H9 (cell line): ENCODE measurements around the gene CACNA2D4. TPM values are rescaled to one million over a fixed set of nuclear protein-coding genes. Genes with fewer than 3 reads are reported as not detected.

Source experiments
- DNase-seq: peaks from one replicate; pipeline ENCODE4 v3.0.0-alpha.2; 2017
- H2AFZ ChIP-seq: one replicate; pipeline ENCODE4 v1.6.1; 2013; ENCODE audit warnings: mild to moderate bottlenecking, low read length, control low read depth, moderate library complexity
- H2AK5ac ChIP-seq: 2 replicates; pipeline ENCODE4 v1.6.1; 2013; ENCODE audit warnings: low read length, control low read depth, mixed read lengths; ENCODE audit not compliant: insufficient read length
- H2BK120ac ChIP-seq: one replicate; pipeline ENCODE4 v1.6.1; 2013; ENCODE audit warnings: low read depth, mild to moderate bottlenecking, low read length, control low read depth, inconsistent platforms; ENCODE audit not compliant: poor library complexity, severe bottlenecking
- H2BK12ac ChIP-seq: 2 replicates; pipeline ENCODE4 v1.6.1; 2013; ENCODE audit warnings: low read length, control low read depth, mixed read lengths, low read depth; ENCODE audit not compliant: insufficient read length
- H2BK15ac ChIP-seq: 2 replicates; pipeline ENCODE4 v1.6.1; 2013; ENCODE audit warnings: low read depth, low read length, control low read depth
- H2BK20ac ChIP-seq: one replicate; pipeline ENCODE4 v1.6.1; 2013; ENCODE audit warnings: low read depth, mild to moderate bottlenecking, low read length, control low read depth, inconsistent platforms; ENCODE audit not compliant: poor library complexity, severe bottlenecking
- H2BK5ac ChIP-seq: 2 replicates; pipeline ENCODE4 v1.6.1; 2013; ENCODE audit warnings: low read length, control low read depth, mixed read lengths; ENCODE audit not compliant: insufficient read length
- H3K14ac ChIP-seq: 2 replicates; pipeline ENCODE4 v1.6.1; 2013; ENCODE audit warnings: low read length, control low read depth; ENCODE audit not compliant: insufficient read depth
- H3K18ac ChIP-seq: 2 replicates; pipeline ENCODE4 v1.6.1; 2013; ENCODE audit warnings: low read depth, mild to moderate bottlenecking, mixed read lengths, low read length, control low read depth; ENCODE audit not compliant: insufficient read length
- H3K23ac ChIP-seq: 2 replicates; pipeline ENCODE4 v1.6.1; 2013; ENCODE audit warnings: low read length, control low read depth, mixed read lengths, low read depth; ENCODE audit not compliant: insufficient read length
- H3K23me2 ChIP-seq: 2 replicates; pipeline ENCODE4 v1.6.1; 2013; ENCODE audit warnings: low read depth, mild to moderate bottlenecking, mixed read lengths, low read length, control low read depth; ENCODE audit not compliant: insufficient read length, poor library complexity, severe bottlenecking
- H3K27ac ChIP-seq: 2 replicates; pipeline ENCODE4 v1.5.1; 2013; ENCODE audit warnings: low read length, control low read depth, mixed read lengths, low read depth; ENCODE audit not compliant: insufficient read length
- H3K27me3 ChIP-seq: 2 replicates; pipeline ENCODE4 v1.6.1; 2013; ENCODE audit warnings: low read length, control low read depth, inconsistent platforms; ENCODE audit not compliant: insufficient read depth
- H3K4ac ChIP-seq: 2 replicates; pipeline ENCODE4 v1.6.1; 2013; ENCODE audit warnings: low read depth, mild to moderate bottlenecking, control low read depth, inconsistent platforms, low read length, moderate library complexity
- H3K4me1 ChIP-seq: 2 replicates; pipeline ENCODE4 v1.6.1; 2013; ENCODE audit warnings: low read length, control low read depth, inconsistent platforms; ENCODE audit not compliant: insufficient read depth
- H3K4me2 ChIP-seq: 2 replicates; pipeline ENCODE4 v1.6.1; 2013; ENCODE audit warnings: low read length, control low read depth, mixed read lengths; ENCODE audit not compliant: insufficient read length, insufficient read depth
- H3K56ac ChIP-seq: 2 replicates; pipeline ENCODE4 v1.6.1; 2013; ENCODE audit warnings: low read depth, mild to moderate bottlenecking, mixed read lengths, low read length, control low read depth; ENCODE audit not compliant: insufficient read length
- H3K79me1 ChIP-seq: 2 replicates; pipeline ENCODE4 v1.6.1; 2013; ENCODE audit warnings: low read depth, mild to moderate bottlenecking, moderate library complexity, low read length, control low read depth, inconsistent platforms; ENCODE audit not compliant: insufficient read depth, poor library complexity, severe bottlenecking
- H3K79me2 ChIP-seq: 2 replicates; pipeline ENCODE4 v1.6.1; 2013; ENCODE audit warnings: low read length, control low read depth, inconsistent platforms; ENCODE audit not compliant: insufficient read depth
- H3K9ac ChIP-seq: 2 replicates; pipeline ENCODE4 v1.6.1; 2013; ENCODE audit warnings: low read length, control low read depth, mixed read lengths; ENCODE audit not compliant: insufficient read length; ENCODE audit errors: extremely low read depth
- H3K9me3 ChIP-seq: one replicate; pipeline ENCODE4 v1.6.1; 2013; ENCODE audit warnings: low read depth, low read length, inconsistent platforms; ENCODE audit not compliant: control insufficient read depth
- H3T11ph ChIP-seq: one replicate; pipeline ENCODE4 v1.6.1; 2013; ENCODE audit warnings: mild to moderate bottlenecking, low read length, control low read depth, inconsistent platforms
- H4K20me1 ChIP-seq: one replicate; pipeline ENCODE4 v1.6.1; 2013; ENCODE audit not compliant: control insufficient read depth, insufficient read length, insufficient read depth
- H4K5ac ChIP-seq: 2 replicates; pipeline ENCODE4 v1.6.1; 2013; ENCODE audit warnings: low read depth, mild to moderate bottlenecking, mixed read lengths, low read length, control low read depth; ENCODE audit not compliant: insufficient read length
- H4K8ac ChIP-seq: replicated peaks from 2 replicates; pipeline ENCODE4 v1.6.1; 2013; ENCODE audit warnings: low read length, control low read depth, mixed read lengths, low read depth; ENCODE audit not compliant: insufficient read length
- H4K91ac ChIP-seq: 2 replicates; pipeline ENCODE4 v1.6.1; 2013; ENCODE audit warnings: low read depth, mild to moderate bottlenecking, moderate library complexity, mixed read lengths, low read length, control low read depth; ENCODE audit not compliant: insufficient read length
- H3K27ac Mint-ChIP-seq, 3 experiments: 2 replicates in 2 of 3; 3 replicates in 1 of 3; pipeline ENCODE4 v1.8.0; 2020 to 2021; ENCODE audit warnings: mixed read lengths in 3 of 3, mild to moderate bottlenecking in 1 of 3, moderate library complexity in 1 of 3
- H3K27me3 Mint-ChIP-seq: 2 replicates; pipeline ENCODE4 v1.8.0; 2021; ENCODE audit warnings: low read depth, mild to moderate bottlenecking, moderate library complexity, mixed read lengths
- H3K36me3 Mint-ChIP-seq, 3 experiments: 2 replicates in 2 of 3; 3 replicates in 1 of 3; pipeline ENCODE4 v1.8.0; 2020 to 2021; ENCODE audit warnings: low read depth in 3 of 3, mixed read lengths in 3 of 3; ENCODE audit not compliant: insufficient read depth in 1 of 3
- H3K4me1 Mint-ChIP-seq, 2 experiments: 2 replicates each; pipeline ENCODE4 v1.8.0; 2020; ENCODE audit warnings: mixed read lengths in 2 of 2
- H3K4me3 Mint-ChIP-seq, 2 experiments: 2 replicates in 1 of 2; 3 replicates in 1 of 2; pipeline ENCODE4 v1.8.0; 2020 to 2021; ENCODE audit warnings: mild to moderate bottlenecking in 2 of 2, mixed read lengths in 2 of 2, moderate library complexity in 1 of 2
- H3K9me3 Mint-ChIP-seq, 2 experiments: 2 replicates in 1 of 2; 3 replicates in 1 of 2; pipeline ENCODE4 v1.8.0; 2020; ENCODE audit warnings: mild to moderate bottlenecking in 2 of 2, mixed read lengths in 2 of 2, moderate library complexity in 1 of 2
- WGBS: extraction: QIAGEN DNeasy Blood & Tissue Kit; methylation state at CpG from one replicate; pipeline ENCODE4 v1.1.7; 2013; ENCODE audit warnings: missing lambda C conversion rate, low lambda C conversion rate, mixed read lengths; ENCODE audit not compliant: insufficient read length; ENCODE audit errors: extremely low coverage; 5-methylcytosine and 5-hydroxymethylcytosine counted together
- total RNA-seq: library from RNA; stranded (reverse); gene quantifications from 2 replicates; pipeline ENCODE4 v1.2.1, GENCODE V29; 2021
- TF ChIP-seq, protein P1 (sequence below): fragments of 200-600 bp; sonication (generic); conservative IDR thresholded peaks from 3 replicates; pipeline ENCODE4 v1.8.0; 2021; ENCODE audit warnings: antibody characterized with exemption, mild to moderate bottlenecking

Gene CACNA2D4
- total RNA-seq, 1 experiment from 2014 or later: 0.79 TPM

DNA sequence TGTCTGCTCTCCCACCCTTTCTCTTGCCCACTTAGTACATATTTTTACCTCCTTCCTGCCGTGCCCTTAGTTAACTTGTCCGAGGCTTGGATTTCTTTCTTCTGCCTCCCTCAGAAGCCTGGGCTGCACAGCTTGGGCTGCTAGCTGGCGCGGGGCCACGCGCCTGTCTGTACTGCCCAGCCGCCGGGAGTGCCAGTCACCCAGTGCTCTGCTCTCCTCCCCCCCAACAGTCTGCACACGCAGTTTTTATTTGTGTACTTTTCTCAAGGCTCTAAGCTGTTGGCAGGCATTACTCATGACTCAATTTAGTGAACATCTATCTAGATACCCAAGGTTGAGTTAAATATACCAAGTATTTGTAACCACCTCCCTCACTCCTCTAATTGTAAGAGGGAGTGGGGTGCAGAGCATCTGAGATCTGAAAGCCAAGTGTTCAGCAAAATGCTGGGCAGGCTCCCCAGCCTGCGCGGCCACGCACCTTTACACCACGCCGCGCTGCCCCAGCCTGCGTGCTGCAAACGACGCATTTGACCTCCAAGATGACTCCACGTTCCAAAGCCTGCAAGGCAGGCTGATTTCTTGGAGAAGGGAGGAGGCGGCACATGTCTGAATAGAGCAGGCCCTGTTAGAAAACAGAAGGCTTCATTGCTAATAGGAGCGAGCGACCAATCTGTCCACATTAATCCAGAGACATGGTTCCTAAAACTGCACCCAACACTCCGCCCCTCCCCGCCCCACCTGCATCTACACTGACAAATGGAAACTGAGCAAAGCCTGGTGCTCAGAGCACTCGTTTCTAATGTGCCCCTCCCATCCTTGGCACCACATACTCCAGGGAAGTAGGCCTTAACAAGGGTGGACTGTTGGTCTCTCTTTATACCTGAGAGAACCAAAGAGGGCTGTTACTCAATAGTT, 18.2 kb upstream of the CACNA2D4 start:
- Histone ChIP-seq H2BK5ac (no peak overlapping the region), H3K14ac (no peak overlapping the region), H2BK20ac (no peak overlapping the region), H3K4ac (no peak overlapping the region), H3K9me3 (no peaks in the 10 kb centered on the region), H3K4me2 (no peak overlapping the region), H3K18ac (no peak overlapping the region), H3K23ac (no peak overlapping the region), H2BK120ac (no peak overlapping the region), H2AFZ (no peak overlapping the region), H4K5ac (no peak overlapping the region), H3K4me1 (peaks cover 3% of the 10 kb centered on the region; the same call in 1 of the 2 replicates), H3K79me1 (no peaks in the 10 kb centered on the region), H4K91ac (no peak overlapping the region), H2AK5ac (no peak overlapping the region), H2BK15ac (no peak overlapping the region), H3K27me3 (no peaks in the 10 kb centered on the region), H2BK12ac (no peak overlapping the region), H3K56ac (no peak overlapping the region), H3K79me2 (no peaks in the 10 kb centered on the region), H3K27ac (no peak overlapping the region), H3T11ph (no peak overlapping the region), H4K8ac (no peak overlapping the region), H3K23me2 (no peaks in the 10 kb centered on the region), H4K20me1 (no peaks in the 10 kb centered on the region), H3K9ac (no peak overlapping the region)
- peak; percentile 22 for DNase-seq
- H3K27me3 Mint-ChIP-seq: no peaks in the 10 kb centered on the region
- H3K9me3 Mint-ChIP-seq: no peaks in the 10 kb centered on the region; a peak in 1 of 5 replicates
- peaks cover 0 to 10% (median 10%) of the 10 kb centered on the region in 3 experiments; a peak in 5 of 7 replicates for H3K36me3 Mint-ChIP-seq
- TF ChIP-seq, protein P1, sequence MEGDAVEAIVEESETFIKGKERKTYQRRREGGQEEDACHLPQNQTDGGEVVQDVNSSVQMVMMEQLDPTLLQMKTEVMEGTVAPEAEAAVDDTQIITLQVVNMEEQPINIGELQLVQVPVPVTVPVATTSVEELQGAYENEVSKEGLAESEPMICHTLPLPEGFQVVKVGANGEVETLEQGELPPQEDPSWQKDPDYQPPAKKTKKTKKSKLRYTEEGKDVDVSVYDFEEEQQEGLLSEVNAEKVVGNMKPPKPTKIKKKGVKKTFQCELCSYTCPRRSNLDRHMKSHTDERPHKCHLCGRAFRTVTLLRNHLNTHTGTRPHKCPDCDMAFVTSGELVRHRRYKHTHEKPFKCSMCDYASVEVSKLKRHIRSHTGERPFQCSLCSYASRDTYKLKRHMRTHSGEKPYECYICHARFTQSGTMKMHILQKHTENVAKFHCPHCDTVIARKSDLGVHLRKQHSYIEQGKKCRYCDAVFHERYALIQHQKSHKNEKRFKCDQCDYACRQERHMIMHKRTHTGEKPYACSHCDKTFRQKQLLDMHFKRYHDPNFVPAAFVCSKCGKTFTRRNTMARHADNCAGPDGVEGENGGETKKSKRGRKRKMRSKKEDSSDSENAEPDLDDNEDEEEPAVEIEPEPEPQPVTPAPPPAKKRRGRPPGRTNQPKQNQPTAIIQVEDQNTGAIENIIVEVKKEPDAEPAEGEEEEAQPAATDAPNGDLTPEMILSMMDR: no peak
- peaks cover 9 to 19% of the 10 kb centered on the region in 2 experiments for H3K4me1 Mint-ChIP-seq
- no CpG with 5 or more reads among the region's 25 CpGs for WGBS
- H3K27ac Mint-ChIP-seq: peak overlapping the region in 1 of 3 experiments; percentile 56; a peak in 1 of 7 replicates
- no peak overlapping the region for H3K4me3 Mint-ChIP-seq
